K562 (cell line): ENCODE measurements around the gene KIAA1210. TPM values are rescaled to one million over a fixed set of nuclear protein-coding genes. Genes with fewer than 3 reads are reported as not detected.

ENCODE experiments used
- ATF6 ChIP-seq: sonication (generic); formaldehyde crosslinking; IDR thresholded peaks from 2 replicates; pipeline ENCODE4 v1.4.0; 2020; ENCODE audit warnings: mild to moderate bottlenecking, missing genetic modification reagents
- C11orf30 ChIP-seq: fragments of 450-650 bp; IDR thresholded peaks from 2 replicates; pipeline ENCODE4 v1.6.1; 2016; ENCODE audit warnings: low read depth, mild to moderate bottlenecking
- CBFA2T2 ChIP-seq: fragments of 450-650 bp; conservative IDR thresholded peaks from 2 replicates; pipeline ENCODE4 v1.6.1; 2017; ENCODE audit warnings: mild to moderate bottlenecking
- CCAR2 ChIP-seq: fragments of 200-400 bp; formaldehyde crosslinking; IDR thresholded peaks from 2 replicates; pipeline ENCODE4 v1.6.1; 2017; ENCODE audit warnings: mild to moderate bottlenecking, low read depth, low read length
- MECOM ChIP-seq: fragments of 250-450 bp; sonication (Bioruptor Pico); IDR thresholded peaks from 2 replicates; pipeline ENCODE4 v1.8.0; 2022; ENCODE audit warnings: inconsistent platforms
- SNRNP70 ChIP-seq: fragments of 200-400 bp; formaldehyde crosslinking; optimal IDR thresholded peaks from 2 replicates; pipeline ENCODE3; 2017; ENCODE audit warnings: low read depth, low read length
- THRAP3 ChIP-seq: fragments of 450-650 bp; IDR thresholded peaks from 2 replicates; pipeline ENCODE4 v1.6.1; 2016; ENCODE audit warnings: mild to moderate bottlenecking, inconsistent platforms, borderline replicate concordance
- polyA plus RNA-seq, 8 experiments: library from polyadenylated mRNA; depleted of rRNA in 4 of 8; stranded (reverse) in 5 of 8; unstranded in 3 of 8; fragments of >200 nt; fragmentation: Nextera tagmentation in 2 of 8; fragmentation: Illumina TruSeq in 1 of 8; extraction: Ambion mirVana in 2 of 8; extraction: Trizol in 1 of 8; gene quantifications; 2 replicates each; pipeline versions ENCODE4 v1.2.1 to v1.2.3, GENCODE V29; 2011 to 2014; ENCODE audit warnings: inconsistent platforms in 1 of 8, missing spikeins in 1 of 8
- total RNA-seq, 7 experiments: library from RNA; depleted of rRNA in 6 of 7; stranded (reverse); fragments of >200 nt in 6 of 7; fragmentation: Illumina TruSeq in 2 of 7; extraction: Trizol in 2 of 7; gene quantifications; 2 replicates each; pipeline versions ENCODE4 v1.2.1 to v1.2.3, GENCODE V29; 2011 to 2021; ENCODE audit warnings: low replicate concordance in 1 of 7
- TF ChIP-seq, protein P1 (sequence below): sonication (generic); formaldehyde crosslinking; IDR thresholded peaks from 2 replicates; pipeline ENCODE4 v1.8.0; 2023; ENCODE audit warnings: mild to moderate bottlenecking, missing genetic modification reagents

Gene KIAA1210
- total and polyA plus RNA-seq, 9 of the 15 experiments (the other 6 are each of a cell fraction or from before 2014, with no cell fraction given) = not detected

DNA sequence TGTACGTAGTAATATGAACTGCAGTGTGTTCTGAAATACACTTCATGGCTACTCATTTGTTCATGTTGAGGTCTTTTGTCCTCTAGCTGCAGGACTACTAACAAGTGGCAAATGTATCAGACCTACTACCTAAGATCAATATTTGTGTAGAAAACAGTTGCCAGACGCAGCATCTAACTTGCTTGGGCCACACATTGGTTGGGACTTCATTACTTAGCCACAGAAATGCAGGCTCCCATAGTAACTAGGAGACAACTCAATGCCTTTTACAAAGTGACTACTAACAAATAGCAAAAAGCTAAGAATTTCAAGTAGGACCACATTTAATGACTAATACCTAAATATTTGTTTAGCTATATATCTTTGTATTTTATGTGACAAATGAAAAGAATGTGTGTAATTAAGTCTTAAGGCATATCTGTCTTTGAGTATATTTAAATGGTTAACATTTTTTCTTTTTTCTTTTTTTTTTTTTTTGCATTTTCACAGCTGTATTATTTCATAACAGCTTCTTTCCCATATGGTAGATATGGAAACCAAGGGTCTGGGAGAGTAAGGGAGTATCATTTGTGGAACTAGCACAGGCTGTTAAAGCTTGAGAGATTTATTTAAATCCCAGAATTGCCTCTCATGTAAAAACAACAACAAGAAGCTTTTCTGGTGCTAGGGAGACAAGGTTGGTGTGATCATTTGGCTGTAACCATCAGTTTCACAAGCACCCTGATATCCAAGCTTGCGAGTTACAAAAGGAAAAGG lies 52.2 kb downstream of the KIAA1210 start (continued):
- TF ChIP-seq, protein P1, sequence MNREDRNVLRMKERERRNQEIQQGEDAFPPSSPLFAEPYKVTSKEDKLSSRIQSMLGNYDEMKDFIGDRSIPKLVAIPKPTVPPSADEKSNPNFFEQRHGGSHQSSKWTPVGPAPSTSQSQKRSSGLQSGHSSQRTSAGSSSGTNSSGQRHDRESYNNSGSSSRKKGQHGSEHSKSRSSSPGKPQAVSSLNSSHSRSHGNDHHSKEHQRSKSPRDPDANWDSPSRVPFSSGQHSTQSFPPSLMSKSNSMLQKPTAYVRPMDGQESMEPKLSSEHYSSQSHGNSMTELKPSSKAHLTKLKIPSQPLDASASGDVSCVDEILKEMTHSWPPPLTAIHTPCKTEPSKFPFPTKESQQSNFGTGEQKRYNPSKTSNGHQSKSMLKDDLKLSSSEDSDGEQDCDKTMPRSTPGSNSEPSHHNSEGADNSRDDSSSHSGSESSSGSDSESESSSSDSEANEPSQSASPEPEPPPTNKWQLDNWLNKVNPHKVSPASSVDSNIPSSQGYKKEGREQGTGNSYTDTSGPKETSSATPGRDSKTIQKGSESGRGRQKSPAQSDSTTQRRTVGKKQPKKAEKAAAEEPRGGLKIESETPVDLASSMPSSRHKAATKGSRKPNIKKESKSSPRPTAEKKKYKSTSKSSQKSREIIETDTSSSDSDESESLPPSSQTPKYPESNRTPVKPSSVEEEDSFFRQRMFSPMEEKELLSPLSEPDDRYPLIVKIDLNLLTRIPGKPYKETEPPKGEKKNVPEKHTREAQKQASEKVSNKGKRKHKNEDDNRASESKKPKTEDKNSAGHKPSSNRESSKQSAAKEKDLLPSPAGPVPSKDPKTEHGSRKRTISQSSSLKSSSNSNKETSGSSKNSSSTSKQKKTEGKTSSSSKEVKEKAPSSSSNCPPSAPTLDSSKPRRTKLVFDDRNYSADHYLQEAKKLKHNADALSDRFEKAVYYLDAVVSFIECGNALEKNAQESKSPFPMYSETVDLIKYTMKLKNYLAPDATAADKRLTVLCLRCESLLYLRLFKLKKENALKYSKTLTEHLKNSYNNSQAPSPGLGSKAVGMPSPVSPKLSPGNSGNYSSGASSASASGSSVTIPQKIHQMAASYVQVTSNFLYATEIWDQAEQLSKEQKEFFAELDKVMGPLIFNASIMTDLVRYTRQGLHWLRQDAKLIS (CRISPR knock-in tag) = no peak
- no peak for TF ChIP-seq CBFA2T2
- no peak for TF ChIP-seq MECOM
- TF ChIP-seq SNRNP70 = no peak
- TF ChIP-seq ATF6 (CRISPR knock-in tag) = no peak
- TF ChIP-seq C11orf30 = no peak
- TF ChIP-seq THRAP3 = no peak
- no peak for TF ChIP-seq CCAR2
